Endothelial cell of umbilical vein (primary cell): ENCODE results near the gene CCDC179. TPM values are rescaled to one million over a fixed set of nuclear protein-coding genes. Genes with fewer than 3 reads are reported as not detected.
A peak's percentile ranks its signal among the peaks of the same experiment; 100 is the strongest.

Source experiments
- BruUV-seq: library from RNA; stranded (reverse); fragments of 400-500 nt; replicated peaks from 2 replicates; lab custom pipeline; 2021; lab: Mats Ljungman, UMichigan
- CTCF ChIA-PET: fragments of 300-600, 350-600 bp; sonication (Branson Sonifier 250); formaldehyde crosslinking; loops from one replicate; lab custom pipeline; 2021; ENCODE audit warnings: antibody characterized with exemption, inconsistent platforms; lab: Charles Lee
- POLR2A ChIA-PET: fragments of 300-600, 350-600 bp; sonication (Branson Sonifier 250); formaldehyde crosslinking; loops from one replicate; lab custom pipeline; 2021; ENCODE audit warnings: antibody characterized with exemption, inconsistent platforms; lab: Charles Lee
- DNase-seq: peaks from one replicate; pipeline ENCODE4 v3.0.0-alpha.2; 2011; ENCODE audit warnings: low read depth, low spot score
- FAIRE-seq: peaks from 2 replicates; lab custom pipeline; 2011; peaks lifted over from hg19 to GRCh38; lab: Jason Lieb, UNC
- H2AFZ ChIP-seq: 2 replicates; pipeline ENCODE4 v1.6.0; 2012; ENCODE audit warnings: low read depth, low read length, control low read depth, inconsistent platforms
- H3K27ac ChIP-seq: 2 replicates; pipeline ENCODE4 v1.5.1; 2011; ENCODE audit warnings: low read depth, mild to moderate bottlenecking, control low read depth, low read length, moderate library complexity; ENCODE audit not compliant: insufficient read depth
- H3K27me3 ChIP-seq, 2 experiments: 2 replicates each; pipeline versions ENCODE4 v1.6.0 to v1.6.1; 2011; ENCODE audit warnings: low read length in 2 of 2, mixed read lengths in 1 of 2; ENCODE audit not compliant: control insufficient read depth in 2 of 2, insufficient read depth in 2 of 2
- H3K36me3 ChIP-seq, 2 experiments: 2 replicates in 1 of 2; 3 replicates in 1 of 2; pipeline ENCODE4 v1.5.1; 2011; ENCODE audit warnings: low read length in 2 of 2, mild to moderate bottlenecking in 1 of 2, moderate library complexity in 1 of 2; ENCODE audit not compliant: control insufficient read depth in 2 of 2, insufficient read depth in 2 of 2; ENCODE audit errors: extremely low read depth in 1 of 2
- H3K4me1 ChIP-seq: 3 replicates; pipeline ENCODE4 v1.5.1; 2011; ENCODE audit warnings: mild to moderate bottlenecking, low read length; ENCODE audit not compliant: control insufficient read depth, insufficient read depth; ENCODE audit errors: extremely low read depth
- H3K4me2 ChIP-seq: 2 replicates; pipeline ENCODE4 v1.6.1; 2011; ENCODE audit warnings: low read length, control low read depth, mixed read lengths; ENCODE audit not compliant: insufficient read depth
- H3K4me3 ChIP-seq, 3 experiments: fragments of 200-600 bp in 1 of 3; sonication (generic), shearing (Covaris generic) in 1 of 3; replicated peaks in 1 of 3; 2 replicates each; pipeline ENCODE4 v1.5.1; 2011 to 2016; ENCODE audit warnings: control low read depth in 3 of 3, low read length in 3 of 3, mild to moderate bottlenecking in 2 of 3, inconsistent platforms in 1 of 3, low read depth in 1 of 3, moderate library complexity in 1 of 3; ENCODE audit not compliant: insufficient read depth in 1 of 3
- H3K79me2 ChIP-seq: 2 replicates; pipeline ENCODE4 v1.6.0; 2012; ENCODE audit warnings: low read length, inconsistent platforms; ENCODE audit not compliant: control insufficient read depth, insufficient read depth
- H3K9ac ChIP-seq: replicated peaks from 2 replicates; pipeline ENCODE3; 2011; ENCODE audit warnings: low read length, control low read depth; ENCODE audit not compliant: insufficient read depth; ENCODE audit errors: extremely low read depth
- H3K9me1 ChIP-seq: replicated peaks from 3 replicates; pipeline ENCODE4 v1.6.0; 2011; ENCODE audit warnings: mild to moderate bottlenecking, low read length; ENCODE audit not compliant: control insufficient read depth, insufficient read depth; ENCODE audit errors: extremely low read depth
- H3K9me3 ChIP-seq: replicated peaks from 2 replicates; pipeline ENCODE4 v1.5.1; 2012; ENCODE audit warnings: low read length, inconsistent platforms; ENCODE audit not compliant: control insufficient read depth, insufficient read depth
- H4K20me1 ChIP-seq: replicated peaks from 2 replicates; pipeline ENCODE3; 2011; ENCODE audit warnings: mild to moderate bottlenecking, low read length; ENCODE audit not compliant: control insufficient read depth, insufficient read depth; ENCODE audit errors: extremely low read depth
- MYC ChIP-seq: IDR thresholded peaks from one replicate; pipeline ENCODE4 v1.6.1; 2011; ENCODE audit warnings: mild to moderate bottlenecking, low read depth, low read length
- POLR2A ChIP-seq: IDR thresholded peaks from 2 replicates; pipeline ENCODE4 v1.6.1; 2012; ENCODE audit warnings: low read depth, mild to moderate bottlenecking, control low read depth, low read length
- POLR2AphosphoS5 ChIP-seq: IDR thresholded peaks from 2 replicates; pipeline ENCODE4 v1.6.1; 2012; ENCODE audit warnings: low read depth, mild to moderate bottlenecking, control low read depth, low read length, moderate library complexity; ENCODE audit not compliant: insufficient read depth
- dilution Hi-C: fragments of 300-500 bp; cut with MboI; formaldehyde crosslinking; loops from one replicate; pipeline ENCODE4 v1.15.0; 2019; ENCODE audit warnings: low sequenced_read_pairs; ENCODE audit not compliant: extremely low pct_ligation_motif_present
- intact Hi-C: fragments of 100-400 bp; cut with micrococcal nuclease; formaldehyde crosslinking; loops from one replicate; pipeline ENCODE4 v1.10.0; 2022
- polyA plus RNA-seq, 4 experiments: library from polyadenylated mRNA; depleted of rRNA in 3 of 4; stranded (reverse) in 3 of 4; unstranded in 1 of 4; fragments of >200 nt; gene quantifications; 2 replicates each; pipeline versions ENCODE4 v1.2.1 to v1.2.3, GENCODE V29; 2011 to 2012; ENCODE audit warnings: missing spikeins in 1 of 4
- total RNA-seq: library from RNA; stranded (reverse); gene quantifications from 2 replicates; pipeline ENCODE4 v1.2.3, GENCODE V29; 2021
- TF ChIP-seq, protein P1 (sequence below), 2 donors: IDR thresholded peaks; 1 replicate in 1 of 2; 2 replicates in 1 of 2; pipeline ENCODE4 v1.5.1; 2011; ENCODE audit warnings: low read length in 2 of 2, mild to moderate bottlenecking in 2 of 2, moderate library complexity in 2 of 2, control low read depth in 1 of 2, inconsistent platforms in 1 of 2, low read depth in 1 of 2; ENCODE audit not compliant: insufficient read depth in 1 of 2; ENCODE audit errors: extremely low read depth in 1 of 2

The CCDC179 gene
- total and polyA plus RNA-seq, 2 donors (not counting 3 experiments of a cell fraction or from before 2014, with no cell fraction given): not detected

DNA sequence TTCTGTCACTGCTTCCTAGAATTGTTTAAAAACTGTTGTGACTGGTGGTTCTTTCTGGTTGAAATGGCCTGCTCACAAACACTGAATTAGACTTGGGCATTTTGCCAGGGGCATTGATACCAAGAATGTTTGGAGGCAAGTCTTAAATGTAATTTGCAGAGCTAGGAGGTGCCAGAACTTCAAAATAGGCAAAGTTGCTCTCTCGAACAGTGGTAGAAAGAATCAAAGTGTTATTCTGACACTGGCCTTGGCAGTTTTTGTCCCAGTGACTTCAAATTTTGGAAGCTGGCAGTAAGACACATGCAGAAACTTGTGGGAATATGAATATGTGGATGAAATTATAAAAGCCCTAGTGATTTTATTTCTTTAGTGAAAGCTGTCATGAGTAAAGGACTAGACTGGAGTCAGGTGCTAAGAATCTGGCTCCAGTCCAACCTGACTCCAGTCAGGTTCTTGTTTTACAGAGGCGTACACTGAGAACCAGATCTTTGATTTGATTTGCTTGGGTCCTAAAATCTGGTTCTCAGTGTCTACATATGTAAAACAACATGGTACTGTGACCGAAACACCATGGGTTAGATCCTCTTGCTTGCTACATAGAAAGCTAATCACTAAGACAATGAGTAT lies 51.6 kb downstream of the CCDC179 start:
- BruUV-seq: no TSS peak
- POLR2A ChIA-PET: interaction anchor here (1.0 to 1.2 kb wide), 2 partner anchors 21 to 23 kb away, joined by 3 to 4 read pairs; partner anchors contain the start of gene SVIP
- Histone ChIP-seq H3K4me3 (peak overlapping the region in 1 of 3 experiments; percentile 16), H3K9ac (no peak overlapping the region), H3K9me1 (no peaks in the 10 kb centered on the region), H3K27ac (peak overlapping the region; percentile 52), H4K20me1 (no peaks in the 10 kb centered on the region), H3K4me2 (peak overlapping the region; percentile 60), H2AFZ (peak overlapping the region; percentile 4), H3K4me1 (peaks cover 29% of the 10 kb centered on the region), H3K9me3 (peaks cover 5% of the 10 kb centered on the region), H3K27me3 (no peaks in the 10 kb centered on the region), H3K79me2 (no peaks in the 10 kb centered on the region), H3K36me3 (no peaks in the 10 kb centered on the region)
- DNase-seq (no peak), FAIRE-seq (no peak)
- intact Hi-C loops (loop anchor here (1.0 kb wide), 4 partner anchors 16 to 183 kb away; partner anchors contain the start of genes FANCF and SVIP), dilution Hi-C loops (no loop called here)
- CTCF ChIA-PET: interaction anchor here (1.0 to 5.5 kb wide), 7 partner anchors 8 to 106 kb away, joined by 3 to 26 read pairs (median 8); partner anchors contain the start of gene SVIP
- TF ChIP-seq POLR2A (peak; percentile 19), MYC (no peak), POLR2AphosphoS5 (no peak)
- TF ChIP-seq, protein P1, sequence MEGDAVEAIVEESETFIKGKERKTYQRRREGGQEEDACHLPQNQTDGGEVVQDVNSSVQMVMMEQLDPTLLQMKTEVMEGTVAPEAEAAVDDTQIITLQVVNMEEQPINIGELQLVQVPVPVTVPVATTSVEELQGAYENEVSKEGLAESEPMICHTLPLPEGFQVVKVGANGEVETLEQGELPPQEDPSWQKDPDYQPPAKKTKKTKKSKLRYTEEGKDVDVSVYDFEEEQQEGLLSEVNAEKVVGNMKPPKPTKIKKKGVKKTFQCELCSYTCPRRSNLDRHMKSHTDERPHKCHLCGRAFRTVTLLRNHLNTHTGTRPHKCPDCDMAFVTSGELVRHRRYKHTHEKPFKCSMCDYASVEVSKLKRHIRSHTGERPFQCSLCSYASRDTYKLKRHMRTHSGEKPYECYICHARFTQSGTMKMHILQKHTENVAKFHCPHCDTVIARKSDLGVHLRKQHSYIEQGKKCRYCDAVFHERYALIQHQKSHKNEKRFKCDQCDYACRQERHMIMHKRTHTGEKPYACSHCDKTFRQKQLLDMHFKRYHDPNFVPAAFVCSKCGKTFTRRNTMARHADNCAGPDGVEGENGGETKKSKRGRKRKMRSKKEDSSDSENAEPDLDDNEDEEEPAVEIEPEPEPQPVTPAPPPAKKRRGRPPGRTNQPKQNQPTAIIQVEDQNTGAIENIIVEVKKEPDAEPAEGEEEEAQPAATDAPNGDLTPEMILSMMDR (IDR thresholded peaks at IDR 0.05; ENCODE audit: extremely low read depth in 1 of 2, insufficient read depth in 1 of 2, low read depth in 1 of 2, low read length in 2 of 2): no peak
